Colon (tissue), 2 donors: Measurements from ENCODE around the gene SLC2A9.

ENCODE experiments used
- FAIRE-seq: peaks from 2 replicates; lab custom pipeline; 2012; peaks lifted over from hg19 to GRCh38; lab: Jason Lieb, UNC
- donor health status: control.
- donor health status: control.

Gene SLC2A9

DNA sequence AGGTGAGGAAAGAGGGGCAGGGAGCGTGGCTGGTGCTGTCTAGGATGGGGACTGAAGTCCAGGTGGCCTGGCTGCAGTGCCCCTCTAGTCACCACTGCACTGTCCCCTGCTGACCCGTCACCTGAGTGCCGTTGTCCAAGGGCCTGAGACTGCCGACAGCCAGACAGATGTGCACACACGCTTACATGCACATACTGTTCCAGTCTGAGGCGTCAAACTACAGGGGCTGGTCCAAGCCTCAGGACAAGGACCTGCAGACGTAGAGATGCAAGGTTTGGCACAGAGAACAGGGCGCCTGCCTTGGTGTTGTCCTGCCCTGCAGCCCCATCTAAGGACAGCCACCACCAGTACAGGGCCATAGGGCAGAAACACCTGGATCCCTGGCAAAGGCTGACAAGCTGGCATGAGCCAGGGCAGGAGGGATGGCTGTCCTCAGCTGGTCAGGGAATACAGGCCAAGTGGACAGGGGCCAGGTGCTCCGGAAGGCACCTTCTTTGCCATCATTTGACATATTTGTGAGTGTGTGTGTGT is 1.7 kb downstream of the SLC2A9 start:
- FAIRE-seq: no peak

DNA sequence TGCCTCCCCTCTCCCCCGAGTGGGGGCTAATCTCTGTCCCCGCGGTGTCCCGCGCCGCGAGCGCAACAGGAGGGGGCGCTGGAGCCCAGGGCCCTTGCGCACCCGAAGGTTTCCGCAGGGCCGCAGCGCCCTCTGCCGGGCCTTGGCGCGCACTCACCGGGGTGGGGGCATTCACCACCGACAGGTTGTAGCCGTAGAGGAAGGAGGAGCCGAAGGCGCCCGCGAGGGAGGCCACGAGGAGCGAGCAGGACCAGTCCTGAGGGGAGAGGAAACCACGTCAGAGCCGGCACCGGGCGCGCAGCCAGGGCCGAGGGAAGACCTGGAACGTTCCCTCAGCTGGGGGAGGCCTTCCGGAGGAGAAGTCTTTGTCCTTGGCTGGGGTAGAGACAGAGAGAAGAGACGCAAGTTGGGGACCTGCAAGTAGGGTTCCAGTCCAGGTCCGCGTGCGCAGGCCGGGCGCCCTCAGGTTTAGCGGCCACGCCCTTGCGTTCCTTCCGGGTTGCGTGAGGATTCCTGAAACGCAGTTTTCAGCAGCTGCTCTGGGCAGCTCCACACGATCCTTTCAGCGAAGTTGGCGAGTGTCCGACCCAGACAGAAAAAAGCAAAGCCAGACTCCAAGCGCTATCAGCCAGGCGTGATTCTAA is 2.4 kb downstream of the SLC2A9 start:
- FAIRE-seq: no peak

DNA sequence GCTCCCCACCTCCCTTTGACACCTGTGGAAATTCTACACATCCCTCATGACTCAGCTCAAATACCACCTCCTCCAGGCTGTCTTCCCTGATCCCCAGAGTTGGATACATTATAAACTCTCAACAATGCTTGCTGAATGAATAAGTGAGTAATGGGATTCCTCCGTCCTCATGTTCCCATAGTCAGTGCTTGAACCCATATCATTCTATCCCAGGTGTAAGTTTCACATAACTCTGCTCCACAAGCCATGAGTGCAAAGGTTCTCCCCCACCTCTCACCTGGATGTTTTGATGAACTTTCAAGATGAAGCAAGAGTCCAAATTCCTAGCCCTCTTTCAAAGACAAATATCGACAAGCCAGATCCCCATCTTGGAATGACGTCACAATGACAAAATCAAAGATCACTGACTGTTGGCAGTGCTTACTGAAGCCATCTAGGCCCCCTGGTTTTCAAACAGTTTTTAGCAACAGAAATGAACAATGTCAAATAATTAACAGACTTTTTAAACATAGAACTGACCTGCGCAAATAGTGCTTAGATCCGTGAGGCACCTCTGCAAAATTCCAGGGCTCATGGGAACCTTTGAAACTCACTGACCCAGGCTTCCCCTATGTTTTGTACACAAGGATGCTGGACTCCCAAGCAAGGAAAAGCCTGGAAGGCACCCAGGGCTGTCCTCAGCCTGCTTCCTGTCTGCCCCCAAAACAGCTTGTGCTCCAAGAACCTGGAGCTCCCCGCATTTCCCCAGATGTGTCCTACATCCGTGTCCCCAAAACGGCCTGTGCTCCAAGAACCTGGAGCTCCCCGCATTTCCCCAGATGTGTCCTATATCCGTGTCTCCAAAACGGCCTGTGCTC is 4.0 kb downstream of the SLC2A9 start:
- FAIRE-seq: no peak

DNA sequence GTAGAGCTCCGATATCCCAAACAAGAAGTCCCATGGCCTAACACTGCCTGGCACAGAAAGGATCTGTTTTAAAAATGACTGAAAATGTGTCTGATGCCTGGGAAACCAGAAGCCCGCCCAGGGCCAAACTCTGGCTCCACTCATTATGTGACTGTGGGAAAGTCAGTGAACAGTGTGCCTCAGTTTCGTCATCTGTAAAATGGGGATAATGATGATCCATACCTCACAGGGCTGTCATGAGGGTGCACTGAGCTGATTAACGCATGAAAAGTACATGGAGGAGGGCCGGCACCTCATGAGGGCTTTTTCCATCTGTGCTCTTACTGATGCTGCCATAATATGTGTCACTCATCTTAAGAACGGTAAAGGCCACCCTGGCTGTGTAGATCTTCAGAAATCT is 5.1 kb downstream of the SLC2A9 start:
- FAIRE-seq: no peak

DNA sequence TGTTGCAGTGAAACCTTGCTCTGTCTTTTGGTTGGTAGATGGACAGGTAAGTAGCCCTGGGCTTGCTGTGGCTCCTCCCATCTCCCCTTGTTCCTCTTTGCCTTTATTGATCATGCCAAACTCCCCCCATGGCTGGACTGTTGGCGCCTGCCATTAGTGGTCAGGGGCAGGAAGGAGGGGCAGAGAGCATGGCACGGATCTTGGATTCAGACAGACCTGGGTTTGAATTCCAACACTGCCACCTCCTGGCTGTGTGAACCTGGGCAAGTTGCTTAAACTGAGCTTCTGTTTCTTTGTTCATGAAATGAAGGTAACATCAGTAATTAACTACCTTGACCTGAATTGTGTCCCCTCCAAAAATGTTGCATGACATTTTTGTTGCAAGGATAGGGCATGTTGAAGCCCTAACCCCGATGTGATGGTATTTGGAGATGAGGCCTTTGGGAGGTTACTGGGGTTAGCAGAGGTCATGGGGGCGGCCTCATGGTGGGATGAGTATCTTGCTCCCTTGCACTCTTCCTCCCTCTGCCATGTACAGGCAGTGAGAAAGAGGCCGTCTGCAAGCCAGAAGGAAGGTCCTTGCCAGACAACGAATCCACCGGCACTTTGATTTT is 6.0 kb downstream of the SLC2A9 start:
- FAIRE-seq: no peak

DNA sequence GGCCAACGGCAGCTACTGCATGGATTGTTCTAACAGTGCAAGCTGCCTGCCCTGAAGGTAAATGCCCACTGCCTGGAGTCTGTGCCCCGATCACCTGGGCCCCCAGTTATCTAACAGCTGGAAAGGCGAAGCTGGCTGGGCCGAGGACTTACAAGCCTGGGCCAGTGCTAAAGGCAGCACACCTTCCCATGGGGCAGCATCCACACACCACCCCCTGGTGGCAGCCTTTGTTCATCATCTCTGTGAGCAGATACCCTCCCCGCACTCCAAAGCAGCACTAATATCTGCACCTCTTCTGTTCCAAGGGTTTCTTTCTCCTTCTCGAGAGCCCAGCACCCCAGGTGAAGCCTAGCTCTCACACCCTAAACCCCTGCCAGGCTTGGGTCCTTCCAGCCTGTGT is 7.6 kb downstream of the SLC2A9 start:
- no peak for FAIRE-seq

DNA sequence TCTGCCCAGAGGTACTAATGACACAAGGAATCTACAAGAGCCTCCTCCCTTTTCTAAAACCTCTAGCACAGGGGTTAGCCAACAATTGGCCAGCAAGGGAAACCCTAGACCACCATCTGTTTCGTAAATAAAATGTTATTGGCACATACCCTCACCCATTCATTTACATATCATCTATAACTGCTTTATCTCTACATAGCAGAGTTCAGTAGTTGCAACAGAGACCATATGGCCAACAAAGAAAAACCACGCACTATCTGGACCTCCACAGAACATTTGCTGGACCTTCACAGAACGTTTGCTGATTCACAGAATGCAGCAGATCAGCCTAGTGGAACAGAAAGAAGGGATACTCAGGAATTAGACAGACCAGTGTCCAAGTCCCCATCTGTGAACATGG is 9.4 kb downstream of the SLC2A9 start:
- no peak for FAIRE-seq

DNA sequence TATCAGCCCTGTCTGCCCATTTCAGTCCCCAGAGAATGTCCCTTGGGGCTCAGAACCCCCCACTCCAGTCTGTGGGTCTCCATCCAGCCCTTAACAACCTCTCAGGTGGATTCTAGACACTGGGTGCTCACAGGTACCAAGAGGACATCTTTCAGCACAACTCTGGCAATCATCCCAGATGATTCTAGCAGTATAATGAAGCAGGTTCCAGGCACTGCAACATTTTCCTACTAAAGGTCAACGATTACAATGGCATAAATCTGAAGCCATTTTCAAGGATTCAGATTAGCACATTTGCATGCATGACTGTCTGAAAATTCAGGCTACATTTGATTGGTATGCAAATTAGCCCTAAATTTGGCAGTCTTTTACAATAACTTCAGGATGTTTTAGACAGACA is 10.0 kb downstream of the SLC2A9 start:
- no peak for FAIRE-seq

DNA sequence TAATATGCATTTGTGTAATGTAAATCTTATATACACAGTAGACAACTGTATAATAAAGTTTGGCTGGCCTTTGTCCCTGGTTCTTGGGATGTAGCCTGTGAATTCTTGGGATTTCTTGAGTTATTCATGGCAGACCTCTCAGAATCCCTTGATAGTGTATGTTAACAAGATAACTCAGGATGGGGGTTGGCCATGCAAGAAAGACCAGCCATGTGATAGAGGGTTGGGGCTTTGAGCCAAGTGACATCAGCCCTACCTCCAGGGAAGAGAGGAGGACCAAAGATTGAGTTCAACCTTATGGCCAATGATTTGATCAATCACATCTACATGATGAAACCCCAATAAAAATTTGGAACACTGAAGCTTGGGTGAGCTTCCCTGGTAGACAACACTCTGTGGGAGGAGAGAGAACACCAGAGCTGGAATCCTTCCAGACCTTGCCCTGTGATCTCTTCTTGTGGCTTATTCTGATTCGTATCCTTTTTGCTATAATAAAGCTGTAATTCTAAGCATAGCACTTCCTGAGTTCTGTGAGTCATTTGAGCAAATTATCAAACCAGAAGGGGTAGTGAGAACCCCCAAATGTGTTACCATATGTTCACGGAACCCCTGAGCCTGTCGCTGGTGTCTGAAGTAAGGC is 11.3 kb downstream of the SLC2A9 start:
- FAIRE-seq: no peak

DNA sequence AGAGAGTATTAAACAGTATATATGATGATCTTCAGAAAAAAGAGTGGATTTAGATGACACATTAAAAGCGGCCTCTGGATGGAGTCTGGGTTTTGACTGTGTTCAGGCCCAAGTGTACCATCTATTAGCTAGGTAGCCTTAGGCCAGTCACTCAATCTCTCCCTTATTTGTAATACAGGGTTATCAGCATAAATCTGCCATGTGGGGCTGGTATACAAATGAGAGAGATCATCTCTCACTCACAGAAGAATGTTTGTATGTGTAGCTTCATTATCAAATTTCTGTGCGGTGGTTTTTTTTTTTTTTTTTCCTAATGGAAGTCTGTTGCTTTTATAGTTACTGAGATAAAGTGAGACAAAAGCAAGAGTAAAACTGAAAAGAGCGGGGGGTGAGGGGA is 12.7 kb downstream of the SLC2A9 start:
- no peak for FAIRE-seq

DNA sequence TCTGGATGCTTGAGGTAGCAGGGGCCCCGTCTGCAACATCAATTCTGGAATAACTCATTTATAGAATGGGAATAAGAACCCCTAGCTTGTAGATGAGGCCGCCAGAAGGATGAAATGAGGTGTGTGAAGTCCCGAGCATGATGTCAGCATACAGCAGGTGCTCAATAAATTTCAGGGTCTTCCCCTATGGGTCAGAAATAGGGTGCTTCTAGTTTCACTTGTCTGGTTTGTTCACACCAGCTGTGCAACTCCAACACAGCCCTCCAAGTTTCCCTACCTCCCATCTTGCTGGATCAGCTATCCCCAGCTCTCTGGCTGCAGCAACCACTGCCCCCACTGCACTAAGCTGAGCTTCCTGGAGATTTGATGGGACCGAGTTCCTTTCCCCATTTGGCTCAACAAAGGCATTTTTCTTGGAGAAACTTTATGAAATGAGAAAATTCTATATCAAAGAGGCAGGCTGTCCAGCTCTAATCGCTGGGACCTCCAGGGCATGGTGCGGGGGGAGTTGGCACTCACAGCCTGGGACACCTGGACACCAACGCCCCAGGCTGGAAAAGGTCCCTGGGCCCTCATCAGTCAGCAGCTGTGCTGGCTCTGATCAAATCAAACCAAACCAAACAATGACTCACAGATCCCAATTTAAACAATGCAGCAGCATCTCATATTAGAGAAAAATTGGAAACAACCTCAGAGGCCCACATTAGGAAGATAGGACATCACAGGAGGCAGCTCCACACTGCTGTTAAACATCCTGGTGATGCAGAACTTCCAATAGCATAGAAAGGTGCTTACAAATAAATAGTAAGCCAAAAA is 13.3 kb downstream of the SLC2A9 start:
- no peak for FAIRE-seq

DNA sequence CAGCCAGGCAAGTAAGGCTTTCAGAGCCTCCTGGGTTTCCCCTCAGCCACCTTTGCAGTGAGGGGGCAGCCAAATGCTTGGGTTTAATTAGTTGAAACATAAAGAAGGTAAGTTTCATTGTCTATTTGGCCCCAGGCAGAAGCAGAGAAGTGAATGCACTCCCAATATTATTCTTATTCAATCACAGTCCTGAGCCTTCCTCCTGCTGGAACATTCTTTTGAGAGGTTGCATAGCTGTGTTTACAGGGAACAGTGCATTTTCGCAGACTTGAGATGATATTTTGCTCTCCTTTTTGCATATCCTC is 13.9 kb downstream of the SLC2A9 start:
- no peak for FAIRE-seq

DNA sequence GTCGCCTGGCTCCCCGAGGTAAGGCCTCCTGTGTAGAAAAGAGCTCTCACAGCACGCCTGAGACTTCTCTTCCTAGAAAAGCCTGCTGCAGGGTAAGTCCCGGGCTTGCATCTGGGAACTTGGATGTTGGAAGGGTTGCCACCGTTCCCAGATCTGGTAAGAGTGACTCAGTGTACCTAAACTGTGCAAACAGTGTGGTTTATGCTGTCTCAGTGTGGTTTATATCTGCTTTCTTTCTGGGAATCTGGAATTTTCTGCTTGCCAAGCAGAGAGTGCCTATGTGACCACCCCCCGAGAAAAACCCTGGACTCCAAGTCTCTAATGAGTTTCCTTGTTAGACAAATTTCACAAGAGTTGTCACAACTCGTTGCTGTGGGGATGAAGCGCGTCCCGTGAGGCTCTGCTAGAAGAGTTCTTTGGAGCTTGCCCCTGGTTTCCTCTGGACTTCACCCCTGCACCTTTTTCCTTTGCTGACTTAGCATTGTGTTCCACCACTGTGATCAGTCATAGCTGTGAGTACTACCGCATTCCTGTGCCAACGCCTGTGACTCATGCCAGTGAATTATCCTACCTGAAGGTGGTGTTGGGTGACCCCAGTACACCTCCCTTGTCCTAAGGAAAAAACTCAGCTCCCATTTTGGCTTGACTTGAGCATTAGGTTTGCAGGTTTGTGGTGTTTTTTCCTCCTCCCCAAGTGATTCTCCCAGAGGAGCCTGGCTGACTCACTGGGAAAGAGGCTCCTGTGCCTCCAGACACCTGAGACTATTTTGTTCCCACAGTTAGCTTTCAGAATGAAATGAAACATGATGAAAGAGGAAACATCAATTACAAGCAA is 14.5 kb downstream of the SLC2A9 start:
- no peak for FAIRE-seq

DNA sequence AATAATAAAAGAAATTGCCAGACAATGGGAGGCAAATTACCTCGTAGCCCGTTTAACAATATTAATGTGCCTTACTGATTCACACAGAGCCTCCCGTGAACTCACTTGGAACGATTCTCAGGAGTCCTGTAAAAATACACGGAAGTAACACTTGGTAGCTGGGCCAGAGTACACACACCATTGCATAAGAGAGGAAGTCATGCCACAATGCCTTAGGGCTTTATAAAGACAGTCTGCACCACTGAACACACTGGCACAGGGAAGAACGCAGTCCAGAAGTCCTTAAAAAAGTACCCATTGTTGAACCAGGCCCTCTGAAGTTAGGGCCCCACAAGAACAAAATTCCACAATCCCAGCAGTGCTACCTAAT is 15.1 kb downstream of the SLC2A9 start:
- FAIRE-seq: no peak

DNA sequence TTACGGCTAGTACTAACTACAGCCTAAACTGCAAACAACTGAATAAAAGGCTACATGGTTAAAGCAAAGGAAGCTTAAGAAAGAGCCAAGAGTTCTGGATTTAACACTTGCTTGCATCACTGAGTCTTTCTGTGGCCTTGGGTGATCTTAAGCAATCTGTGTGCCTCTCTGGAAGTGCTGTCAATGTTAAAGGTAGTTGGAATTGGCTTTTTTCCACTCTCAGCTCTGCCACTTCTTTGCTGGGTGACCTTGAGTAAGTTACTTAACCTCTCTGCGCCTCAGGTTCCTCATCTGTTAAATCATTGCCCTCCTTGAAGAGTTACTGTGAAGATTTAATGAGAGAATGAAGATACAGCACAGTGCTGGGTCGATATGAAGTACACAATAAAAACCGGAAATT is 15.7 kb downstream of the SLC2A9 start:
- FAIRE-seq: no peak

DNA sequence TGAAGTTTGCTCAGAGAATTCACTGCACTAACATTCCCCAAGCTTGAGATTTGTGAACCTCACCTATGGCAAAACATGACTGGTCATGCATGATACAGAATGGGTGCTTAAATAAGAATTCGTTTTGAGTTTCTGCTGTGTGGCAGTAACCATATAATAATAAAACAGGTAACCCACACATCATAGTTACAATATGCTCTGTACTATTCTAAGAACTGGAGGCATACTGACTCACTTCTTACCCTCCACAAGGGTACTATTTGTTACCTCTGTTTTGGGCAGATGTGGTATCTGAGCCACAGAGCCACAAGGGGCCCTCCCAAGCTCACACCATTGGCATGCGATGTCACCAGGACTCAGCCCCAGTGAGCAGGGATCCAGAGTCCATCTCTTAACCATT is 17.6 kb downstream of the SLC2A9 start:
- FAIRE-seq: no peak

DNA sequence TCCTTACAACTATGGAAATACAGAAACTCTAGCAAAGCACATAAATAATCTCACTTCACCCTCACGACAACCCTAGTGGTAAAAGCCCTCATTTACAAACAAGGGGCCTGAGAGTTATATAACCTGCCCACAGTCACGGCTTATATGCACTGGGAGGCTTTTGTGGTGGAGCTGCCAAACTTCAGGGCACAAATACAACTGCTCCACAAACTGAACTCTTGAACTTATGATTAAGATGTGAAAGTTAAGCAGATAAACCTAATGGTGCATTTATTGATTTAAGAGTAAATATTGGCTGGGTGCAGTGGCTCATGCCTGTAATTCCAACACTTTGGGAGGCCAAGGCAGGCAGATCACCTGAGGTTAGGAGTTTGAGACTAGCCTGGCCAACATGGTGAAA is 19.0 kb downstream of the SLC2A9 start:
- no peak for FAIRE-seq

DNA sequence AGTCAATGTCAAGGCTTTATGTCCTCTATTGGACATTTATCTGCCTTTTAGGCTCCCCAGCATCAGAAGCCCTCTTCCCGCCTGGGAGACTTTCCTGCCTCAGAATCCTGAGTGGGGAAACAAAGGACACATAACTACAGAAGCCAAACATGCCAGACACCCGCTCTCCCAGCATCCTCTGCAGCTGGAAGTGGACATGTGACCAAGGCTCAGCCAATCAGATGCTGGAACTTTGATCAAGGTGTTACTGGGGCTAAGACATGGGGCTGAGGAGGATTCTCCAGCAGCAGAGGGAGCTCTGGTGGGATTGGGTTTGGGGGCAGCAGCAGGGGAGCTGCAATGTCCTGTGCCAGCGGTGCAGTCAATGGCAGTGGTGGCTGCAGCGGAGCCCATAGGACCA is 19.5 kb downstream of the SLC2A9 start:
- no peak for FAIRE-seq

DNA sequence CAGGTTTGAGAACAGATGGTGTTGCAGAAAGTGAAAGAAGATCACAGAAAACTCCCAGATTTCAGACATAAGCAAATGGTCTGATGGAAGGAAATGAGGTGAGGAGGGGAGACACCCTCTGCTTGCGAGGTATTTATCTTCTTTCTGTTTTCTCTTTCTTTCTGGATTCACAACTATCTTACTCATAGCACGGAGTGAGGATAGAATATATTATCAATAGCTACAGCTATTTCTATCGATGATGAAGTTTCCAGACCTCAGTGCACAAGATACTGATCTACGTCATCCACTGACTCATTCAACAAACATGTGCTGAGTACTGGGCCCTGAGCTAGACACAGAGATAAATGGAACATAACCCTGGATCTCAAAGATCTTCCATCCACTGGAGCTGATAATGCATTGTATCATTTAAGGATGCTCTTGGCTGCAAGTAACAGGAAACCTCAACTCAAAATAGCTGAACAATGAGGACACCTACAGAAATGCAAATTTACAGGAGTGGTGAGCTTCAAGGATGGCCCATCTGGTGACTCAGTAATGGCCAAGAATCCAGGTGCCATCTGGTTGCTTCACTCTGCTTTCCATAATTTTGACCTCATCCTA is 21.2 kb downstream of the SLC2A9 start:
- no peak for FAIRE-seq

DNA sequence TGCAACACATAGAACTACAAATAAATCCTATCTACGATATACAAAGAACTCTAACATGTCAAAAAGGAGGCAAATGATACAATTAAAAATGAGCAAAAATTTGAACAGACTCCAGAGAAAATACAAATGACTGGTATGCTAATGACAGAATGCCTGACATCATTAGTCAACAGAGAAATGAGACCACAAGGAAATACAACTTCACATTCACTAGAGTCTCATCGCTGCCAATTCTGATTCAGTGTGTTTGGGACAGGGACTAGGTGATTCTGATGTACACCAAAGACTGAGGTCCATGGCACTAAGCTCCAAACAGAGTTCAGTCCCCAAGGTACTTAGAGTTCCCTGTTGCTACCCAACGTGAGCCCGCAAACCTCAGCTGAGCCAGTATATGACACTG is 23.4 kb downstream of the SLC2A9 start:
- FAIRE-seq: no peak
